ENCODE results near the gene ZDHHC13.

The ZDHHC13 gene

DNA sequence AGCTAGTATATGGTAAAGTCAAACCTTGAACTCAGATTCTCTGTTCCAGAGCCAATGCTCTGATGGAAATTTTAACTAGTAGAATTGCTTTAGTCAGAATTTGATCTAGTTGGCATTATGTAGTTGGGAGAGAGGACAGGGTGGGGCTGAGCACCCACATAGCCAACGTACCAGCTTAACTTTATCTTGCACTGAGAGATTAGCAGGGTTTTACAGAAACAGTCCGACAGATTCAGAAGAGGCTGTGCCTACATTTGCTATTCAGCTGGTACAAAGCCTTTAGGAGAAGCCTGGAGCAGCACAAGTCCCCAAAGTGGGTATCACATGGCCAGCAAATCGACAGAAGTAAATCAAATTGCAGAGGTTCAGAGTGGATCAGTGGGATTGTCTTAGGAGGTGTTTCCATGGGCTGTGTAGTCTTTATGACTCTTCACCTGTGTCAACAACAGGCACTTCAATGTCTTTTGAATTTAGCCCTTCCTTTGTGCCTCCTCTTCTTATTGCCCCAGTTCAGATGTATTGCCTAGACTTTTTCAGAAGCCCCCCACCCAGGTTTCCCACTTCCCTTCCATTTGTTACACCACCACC lies 92.1 kb downstream of the ZDHHC13 start:
- DNase-seq: no peak

DNA sequence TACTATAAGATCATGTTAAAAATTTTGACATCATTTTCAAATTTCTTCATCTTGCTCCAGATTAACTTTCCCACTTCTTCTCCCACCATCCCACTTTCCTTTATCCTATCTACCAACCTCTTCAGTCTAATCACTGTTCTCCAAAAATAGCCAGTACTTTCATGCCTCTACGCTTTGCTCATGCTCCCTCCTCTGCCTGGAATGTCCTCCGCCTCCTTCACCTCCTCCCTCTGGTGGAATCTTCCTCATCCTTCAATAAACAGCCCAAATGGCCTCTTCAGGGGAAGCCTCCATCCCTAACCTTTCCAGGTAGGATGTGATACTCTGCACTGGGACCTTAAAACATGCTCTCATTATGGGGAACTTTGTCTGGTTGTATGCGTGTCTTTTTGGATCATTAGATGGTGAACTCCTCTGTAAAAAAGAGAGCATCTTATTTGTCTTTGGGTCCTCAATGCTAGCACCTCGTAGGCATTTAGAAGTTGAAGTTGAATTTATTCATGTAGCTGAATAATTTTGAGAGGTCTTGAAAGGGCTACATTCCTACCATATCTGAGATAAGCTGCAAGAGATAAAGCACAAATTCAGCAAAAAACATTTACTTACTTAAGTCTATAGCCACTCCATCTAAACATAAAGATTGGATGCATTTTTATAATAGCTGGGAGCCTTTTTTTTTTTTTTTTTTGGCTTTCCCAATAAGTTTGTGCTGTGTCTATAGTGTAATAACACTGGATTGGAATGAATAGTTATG lies 92.8 kb downstream of the ZDHHC13 start:
- DNase-seq: no peak

DNA sequence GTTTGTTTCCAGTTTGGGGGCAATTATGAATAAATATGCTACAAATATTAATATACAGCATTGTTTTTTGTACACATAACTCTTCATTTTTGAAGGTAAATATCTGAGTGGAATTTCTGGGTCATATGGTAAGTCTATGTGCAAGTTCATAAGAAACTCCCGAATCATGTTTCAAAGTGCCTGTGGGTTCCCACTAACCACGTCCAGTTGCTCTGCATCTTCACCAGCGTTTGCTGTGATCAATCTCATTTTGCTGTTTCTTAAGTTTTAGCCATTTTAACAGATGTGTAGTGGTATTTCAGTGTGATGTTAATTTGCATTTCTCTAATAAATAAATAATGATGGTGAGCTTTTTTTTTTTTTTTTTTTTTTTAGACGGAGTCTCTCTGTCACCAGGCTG lies 99.1 kb downstream of the ZDHHC13 start:
- DNase-seq: no peak

DNA sequence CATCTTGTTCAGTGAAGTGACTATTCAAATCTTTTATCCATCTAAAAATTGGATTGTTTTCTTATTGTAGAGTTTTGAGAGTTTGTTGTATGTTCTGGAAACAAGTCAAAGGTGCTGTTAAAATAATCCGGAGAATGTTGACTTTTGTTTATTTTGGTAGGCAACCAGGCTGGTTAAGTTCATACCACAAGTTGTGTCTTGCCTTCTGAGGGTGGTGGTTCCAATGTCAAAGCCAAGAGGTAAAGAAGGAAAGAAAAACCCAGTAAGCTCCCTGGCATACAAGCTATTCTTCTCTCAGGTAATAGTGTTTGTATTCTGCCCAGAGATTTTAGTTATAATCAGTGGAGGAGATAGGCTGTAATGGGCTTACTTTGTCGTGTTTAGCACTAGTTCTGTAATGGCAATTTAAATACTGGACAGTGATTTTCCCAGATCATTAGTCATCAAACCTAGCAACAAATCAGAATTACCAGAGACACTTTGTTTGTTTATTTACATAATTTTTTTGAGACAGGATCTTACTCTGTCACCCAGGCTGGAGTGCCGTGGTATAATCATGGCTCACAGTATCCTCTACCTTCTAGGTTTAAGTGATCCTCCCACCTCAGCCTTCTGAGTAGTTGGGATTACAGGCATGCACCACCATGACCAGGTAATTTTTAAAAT lies 99.9 kb downstream of the ZDHHC13 start:
- no peak for DNase-seq

DNA sequence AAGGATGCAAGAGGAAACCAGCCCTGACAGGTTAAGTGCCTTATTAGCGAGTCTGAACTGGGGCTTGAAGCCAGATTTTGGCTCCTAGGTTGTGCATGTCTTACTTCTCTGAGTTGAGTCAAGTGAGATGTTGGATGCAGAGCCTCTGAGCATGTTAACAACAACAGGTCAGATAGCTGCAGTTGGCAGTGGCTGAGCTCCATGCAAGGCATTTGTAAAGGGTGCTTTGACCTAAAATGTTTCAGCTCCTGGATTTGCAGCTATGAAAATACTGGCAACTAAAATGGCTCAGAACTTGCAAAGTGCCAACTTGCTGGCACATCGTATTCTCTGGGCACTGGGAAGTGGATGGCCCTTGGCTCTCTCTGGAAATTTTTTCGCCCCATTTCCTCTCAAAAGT lies 101.2 kb downstream of the ZDHHC13 start:
- DNase-seq: no peak

DNA sequence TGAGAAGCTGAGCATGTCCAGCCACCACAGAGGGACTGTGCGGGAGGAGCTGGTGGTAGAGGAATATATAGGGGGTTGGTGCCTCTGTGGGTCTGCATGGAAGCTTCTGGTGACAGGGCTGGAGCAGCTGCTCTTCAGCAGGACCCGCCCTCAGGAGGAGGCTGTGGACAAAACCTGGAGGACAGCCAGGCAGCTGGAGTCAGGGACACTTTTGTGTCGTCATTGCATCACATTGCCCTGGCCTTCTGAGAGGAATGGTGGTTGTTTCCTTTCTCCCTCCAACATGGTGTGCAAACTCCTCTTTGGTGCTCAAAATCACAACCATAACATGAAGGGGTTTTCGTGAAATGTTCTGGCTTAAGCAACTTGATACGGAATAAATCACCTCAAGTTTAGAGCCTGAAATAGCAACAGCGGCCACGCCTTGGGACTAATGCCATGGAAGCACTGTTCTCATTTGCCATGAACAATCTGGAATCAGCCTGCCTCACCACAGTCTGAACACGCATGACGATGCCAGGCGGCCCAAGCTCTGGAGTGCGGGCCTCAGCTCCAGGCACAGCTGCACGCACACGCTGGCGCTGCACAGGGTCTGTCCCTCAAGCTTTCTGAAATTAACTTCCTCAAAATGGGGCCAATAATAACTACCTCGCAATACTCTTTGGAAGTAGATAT lies 102.0 kb downstream of the ZDHHC13 start:
- DNase-seq: no peak

DNA sequence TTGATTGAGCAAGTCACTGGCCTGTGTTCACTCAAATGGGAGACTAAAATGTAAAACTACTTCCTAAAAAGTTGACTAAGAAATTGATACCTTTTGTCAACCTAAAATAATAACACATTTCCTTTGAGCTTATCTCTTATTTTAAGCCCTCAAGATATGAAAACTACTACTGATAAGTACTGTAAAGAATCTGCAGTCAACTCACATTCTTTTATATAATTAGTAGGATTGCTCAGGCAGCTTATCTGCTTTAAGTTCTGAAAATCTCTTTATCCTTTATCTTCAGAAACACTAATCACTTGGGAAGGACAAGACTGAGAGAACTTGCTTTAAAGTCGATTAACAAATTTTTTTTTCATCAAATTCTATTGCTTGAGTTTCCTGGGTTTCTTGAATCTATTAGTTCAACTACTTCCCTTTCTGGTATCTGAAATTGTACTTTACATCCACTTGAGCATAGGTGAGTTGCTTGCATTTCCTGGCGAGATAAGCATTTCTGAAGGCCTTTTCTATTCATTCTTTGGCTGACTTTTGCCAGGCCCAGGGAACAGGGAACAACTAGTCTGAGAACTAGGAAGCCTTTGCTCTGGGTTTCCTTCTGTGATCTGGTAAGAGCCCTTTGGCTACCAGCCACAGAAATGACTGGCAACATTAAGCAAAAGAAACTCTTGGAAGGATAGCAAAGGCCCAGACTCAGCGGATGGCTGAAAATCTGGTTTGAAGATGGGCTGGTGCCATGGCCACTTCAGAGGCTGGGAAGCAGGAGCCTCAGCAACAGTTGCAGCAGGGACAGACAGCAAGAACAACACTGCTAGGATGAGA lies 104.1 kb downstream of the ZDHHC13 start:
- DNase-seq: no peak

DNA sequence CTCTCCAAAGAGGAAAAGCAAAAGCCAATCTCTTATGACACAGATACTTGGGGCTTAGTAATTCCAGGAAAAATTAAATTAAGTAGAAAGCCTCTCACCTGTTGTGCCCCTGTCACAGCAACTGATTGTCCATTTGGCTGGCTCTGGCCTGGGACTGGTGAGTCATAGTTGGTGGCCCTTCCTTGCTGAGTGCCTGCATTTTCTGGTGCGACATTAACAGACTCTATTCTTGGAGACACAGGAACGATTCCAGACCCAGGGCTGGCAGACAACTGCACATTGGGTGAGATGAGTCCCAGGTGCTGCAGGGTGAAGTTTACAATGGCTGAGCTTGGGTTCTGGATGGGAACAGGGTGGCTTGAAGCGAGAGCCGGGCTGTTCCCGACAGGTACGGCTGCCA lies 108.2 kb downstream of the ZDHHC13 start:
- no peak for DNase-seq

DNA sequence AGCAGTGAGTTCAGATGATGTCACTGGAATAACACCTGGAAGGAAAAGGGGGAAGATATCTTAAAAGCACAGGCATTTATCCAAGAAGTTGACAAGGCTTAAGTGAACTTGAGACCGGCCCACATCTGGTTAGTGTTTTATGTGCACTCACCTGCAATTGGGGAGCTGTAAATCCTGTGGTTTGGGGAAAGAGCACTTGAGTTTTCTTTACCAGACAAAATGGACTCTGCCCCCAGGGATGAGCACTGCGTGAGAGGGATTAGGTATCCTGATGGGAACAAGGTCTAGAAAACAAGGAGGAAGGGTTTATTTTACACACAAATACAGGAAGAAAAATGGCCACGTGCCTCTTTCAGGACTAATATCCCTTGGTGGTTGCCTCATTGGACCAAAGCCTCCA lies 108.6 kb downstream of the ZDHHC13 start:
- no peak for DNase-seq
